Peyer's patch (tissue), 4 donors: Measurements from ENCODE around the gene CLCNKB.

Source experiments
- POLR2A ChIP-seq, 2 donors: fragments of 450-650 bp; IDR thresholded peaks; one replicate each; pipeline ENCODE4 v1.5.1; 2017; ENCODE audit warnings: antibody characterized with exemption in 2 of 2, mild to moderate bottlenecking in 2 of 2, moderate library complexity in 2 of 2
- TF ChIP-seq, protein P1 (sequence below), 6 experiments: fragments of 450-650 bp in 4 of 6; fragments of 200-600 bp in 2 of 6; sonication (generic) in 1 of 6; IDR thresholded peaks; one replicate each; pipeline ENCODE4 v1.5.1; 2017 to 2019; ENCODE audit warnings: antibody characterized with exemption in 6 of 6, mild to moderate bottlenecking in 3 of 6, moderate library complexity in 1 of 6

DNA sequence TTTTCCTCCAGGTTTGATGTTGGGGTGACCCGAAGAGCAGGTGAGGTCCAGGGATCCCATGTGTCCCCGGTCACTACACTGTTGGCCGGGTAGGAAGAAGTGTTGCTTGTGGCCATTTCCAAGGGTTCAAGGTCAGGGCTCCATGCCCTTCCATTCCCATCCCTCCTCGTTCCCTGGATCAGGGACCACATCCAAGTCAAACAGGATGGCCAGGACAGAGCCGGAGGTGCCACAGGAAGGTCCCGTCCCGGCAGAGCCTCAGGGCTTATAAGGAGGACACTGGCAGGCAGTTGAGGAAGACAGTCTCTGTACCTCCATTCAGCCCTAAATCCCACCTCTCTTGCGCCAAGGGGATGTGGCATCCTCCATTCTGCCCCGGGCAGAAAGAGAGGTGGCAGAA is 51.9 kb downstream of the CLCNKB start:
- TF ChIP-seq, protein P1, sequence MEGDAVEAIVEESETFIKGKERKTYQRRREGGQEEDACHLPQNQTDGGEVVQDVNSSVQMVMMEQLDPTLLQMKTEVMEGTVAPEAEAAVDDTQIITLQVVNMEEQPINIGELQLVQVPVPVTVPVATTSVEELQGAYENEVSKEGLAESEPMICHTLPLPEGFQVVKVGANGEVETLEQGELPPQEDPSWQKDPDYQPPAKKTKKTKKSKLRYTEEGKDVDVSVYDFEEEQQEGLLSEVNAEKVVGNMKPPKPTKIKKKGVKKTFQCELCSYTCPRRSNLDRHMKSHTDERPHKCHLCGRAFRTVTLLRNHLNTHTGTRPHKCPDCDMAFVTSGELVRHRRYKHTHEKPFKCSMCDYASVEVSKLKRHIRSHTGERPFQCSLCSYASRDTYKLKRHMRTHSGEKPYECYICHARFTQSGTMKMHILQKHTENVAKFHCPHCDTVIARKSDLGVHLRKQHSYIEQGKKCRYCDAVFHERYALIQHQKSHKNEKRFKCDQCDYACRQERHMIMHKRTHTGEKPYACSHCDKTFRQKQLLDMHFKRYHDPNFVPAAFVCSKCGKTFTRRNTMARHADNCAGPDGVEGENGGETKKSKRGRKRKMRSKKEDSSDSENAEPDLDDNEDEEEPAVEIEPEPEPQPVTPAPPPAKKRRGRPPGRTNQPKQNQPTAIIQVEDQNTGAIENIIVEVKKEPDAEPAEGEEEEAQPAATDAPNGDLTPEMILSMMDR (IDR thresholded peaks at IDR 0.05): no peak
- no peak for TF ChIP-seq POLR2A (IDR thresholded peaks at IDR 0.05)
